ENCODE measurements around the gene CAMK1D.
"Not testable (repeated sequence)": the region's sequence is repeated elsewhere in the genome, so short reads cannot be mapped to it uniquely, and the experiment has no call there.

The CAMK1D gene

GRCh38 chr10:12797471-12798262 lies 448.3 kb downstream of the CAMK1D start:
- no peak for DNase-seq (ENCODE audit: low spot score)

GRCh38 chr10:12799144-12799543 lies 449.8 kb downstream of the CAMK1D start:
- no peak for DNase-seq (ENCODE audit: low spot score)

- no peak for DNase-seq (ENCODE audit: low spot score)
These were observed 450.4 kb downstream of the CAMK1D start for GRCh38 chr10:12799714-12800113.

- no peak for DNase-seq (ENCODE audit: low spot score)
These were observed 451.0 kb downstream of the CAMK1D start for GRCh38 chr10:12800302-12800701.

- no peak for DNase-seq (ENCODE audit: low spot score)
These were observed 452.1 kb downstream of the CAMK1D start for GRCh38 chr10:12801214-12802087.

GRCh38 chr10:12803776-12804175 lies 454.4 kb downstream of the CAMK1D start:
- no peak for DNase-seq (ENCODE audit: low spot score)

- no peak for DNase-seq (ENCODE audit: low spot score)
These were observed 457.1 kb downstream of the CAMK1D start for GRCh38 chr10:12806228-12807095.

- DNase-seq (ENCODE audit: low spot score), result no peak
These were observed 457.9 kb downstream of the CAMK1D start for GRCh38 chr10:12807096-12807755.

GRCh38 chr10:12808014-12808613 lies 458.8 kb downstream of the CAMK1D start:
- DNase-seq (ENCODE audit: low spot score), result no peak

GRCh38 chr10:12810046-12810445 lies 460.7 kb downstream of the CAMK1D start:
- DNase-seq (ENCODE audit: low spot score), result not testable (repeated sequence)

GRCh38 chr10:12811826-12812225 lies 462.5 kb downstream of the CAMK1D start:
- DNase-seq (ENCODE audit: low spot score), result no peak

GRCh38 chr10:12812571-12812970 lies 463.2 kb downstream of the CAMK1D start:
- no peak for DNase-seq (ENCODE audit: low spot score)

GRCh38 chr10:12814166-12814565 lies 464.8 kb downstream of the CAMK1D start:
- DNase-seq (ENCODE audit: low spot score), result no peak

- DNase-seq (ENCODE audit: low spot score), result no peak
These were observed 469.7 kb downstream of the CAMK1D start for GRCh38 chr10:12819071-12819470.

- DNase-seq (ENCODE audit: low spot score), result no peak
These were observed 470.3 kb downstream of the CAMK1D start for GRCh38 chr10:12819656-12820055.

GRCh38 chr10:12822126-12822892 lies 473.0 kb downstream of the CAMK1D start:
- DNase-seq (ENCODE audit: low spot score), result no peak

- DNase-seq (ENCODE audit: low spot score), result no peak
These were observed 473.5 kb downstream of the CAMK1D start for GRCh38 chr10:12822893-12823170.

GRCh38 chr10:12823328-12823727 lies 474.0 kb downstream of the CAMK1D start:
- no peak for DNase-seq (ENCODE audit: low spot score)

- DNase-seq (ENCODE audit: low spot score), result no peak
These were observed 476.0 kb downstream of the CAMK1D start for GRCh38 chr10:12825260-12825849.

- no peak for DNase-seq (ENCODE audit: low spot score)
These were observed 477.5 kb downstream of the CAMK1D start for GRCh38 chr10:12826800-12827372.

Data from hepatic stellate cell (primary cell).